ENCODE measurements around the gene BBS9. TPM values are rescaled to one million over a fixed set of nuclear protein-coding genes. Genes with fewer than 3 reads are reported as not detected.

BBS9 gene
- total RNA-seq, 2 experiments from 2014 or later, result 13.7 to 17.2 TPM

DNA sequence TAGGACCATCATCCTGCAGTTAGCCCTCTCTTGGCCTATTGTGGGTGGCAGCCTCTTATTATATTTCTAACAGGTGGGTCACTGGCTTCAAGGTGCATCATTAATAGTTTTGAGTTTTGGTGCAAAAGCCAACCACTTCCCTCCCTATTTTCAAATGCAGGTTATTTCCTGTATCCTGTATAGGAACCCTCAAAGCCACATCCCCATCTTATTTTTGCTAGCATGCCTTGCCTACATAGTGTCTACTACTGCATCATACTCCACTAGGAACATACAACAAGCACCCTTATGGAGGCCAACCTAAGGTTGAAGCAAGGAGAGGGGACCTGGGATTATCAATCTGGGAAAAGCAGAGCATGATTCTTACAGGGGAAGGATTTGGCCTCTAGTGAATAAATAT is 264.4 kb downstream of the BBS9 start:
- no peak for DNase-seq
- H3K27ac Mint-ChIP-seq, result peak overlapping the region; percentile 79
- no peaks in the 10 kb centered on the region for H3K27me3 Mint-ChIP-seq
- H3K4me3 Mint-ChIP-seq, result peak overlapping the region; percentile 42
- H3K36me3 Mint-ChIP-seq, result peaks cover 9% of the 10 kb centered on the region
- H3K9me3 Mint-ChIP-seq, result peaks cover 6% of the 10 kb centered on the region
- POLR2A ChIA-PET, result no interaction called here
- H3K4me1 Mint-ChIP-seq, result peaks cover 17% of the 10 kb centered on the region
- peak; percentile 91 for ATAC-seq (ENCODE audit: low read depth)

DNA sequence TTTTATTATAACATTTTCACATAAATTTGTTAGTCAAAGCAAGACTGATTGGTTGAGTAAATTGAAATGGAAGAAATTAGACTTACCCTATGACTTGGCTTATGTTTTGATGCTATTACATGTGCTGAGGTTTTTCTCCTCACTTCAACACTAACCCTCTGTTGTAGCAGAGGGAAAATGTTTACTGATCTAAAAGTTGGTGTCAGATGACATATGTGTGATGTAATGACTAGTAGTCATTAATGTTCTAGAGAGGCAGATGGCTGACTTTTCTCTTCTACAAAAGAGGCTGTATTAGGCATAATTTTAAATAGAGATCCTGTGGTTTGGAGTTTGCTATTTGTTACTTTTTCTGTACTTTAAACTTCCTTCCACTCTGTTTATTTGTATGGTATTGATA is 266.0 kb downstream of the BBS9 start:
- no peak for DNase-seq
- Mint-ChIP-seq H3K36me3 (peaks cover 9% of the 10 kb centered on the region), H3K4me3 (no peak overlapping the region), H3K27ac (no peak overlapping the region), H3K9me3 (peaks cover 6% of the 10 kb centered on the region), H3K4me1 (peaks cover 17% of the 10 kb centered on the region), H3K27me3 (no peaks in the 10 kb centered on the region)
- POLR2A ChIA-PET, result no interaction called here
- ATAC-seq (ENCODE audit: low read depth), result no peak

DNA sequence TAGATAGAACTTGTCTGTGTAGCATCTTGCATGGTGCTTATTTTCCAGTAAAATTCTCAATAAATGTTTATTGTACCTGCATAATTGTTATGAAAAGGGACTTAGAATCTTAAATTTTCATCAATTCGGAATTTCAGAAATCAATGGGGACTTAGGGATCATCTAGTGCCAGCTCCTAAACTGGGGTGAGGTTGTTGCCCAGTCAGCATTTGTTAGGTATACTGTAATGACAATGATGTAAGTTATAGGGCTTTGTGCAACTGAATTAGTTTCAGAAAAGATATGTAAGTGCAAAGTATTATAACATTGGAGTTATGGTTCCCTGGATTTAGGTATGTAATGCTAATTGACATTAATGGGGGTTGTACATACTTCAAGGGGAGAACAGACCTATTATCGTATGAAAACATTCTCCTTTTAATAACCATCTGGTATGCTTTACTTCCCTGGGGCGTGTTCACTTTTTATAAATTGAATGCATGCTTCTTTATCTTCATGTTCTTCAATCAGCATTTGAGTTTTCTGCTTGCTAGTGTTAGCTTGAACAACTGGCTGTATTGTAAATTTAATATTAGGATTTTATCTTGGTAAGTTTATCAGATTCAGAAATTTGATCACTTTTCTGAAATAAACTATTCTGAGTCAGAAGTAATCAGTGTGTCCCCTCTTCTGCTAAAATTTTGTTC is 270.3 kb downstream of the BBS9 start:
- Mint-ChIP-seq H3K9me3 (peaks cover 4% of the 10 kb centered on the region), H3K27ac (no peak overlapping the region), H3K4me3 (no peak overlapping the region), H3K36me3 (peaks cover 2% of the 10 kb centered on the region), H3K27me3 (no peaks in the 10 kb centered on the region), H3K4me1 (peaks cover 5% of the 10 kb centered on the region)
- POLR2A ChIA-PET, result no interaction called here
- no peak for DNase-seq
- no peak for ATAC-seq (ENCODE audit: low read depth)

- peaks cover 2% of the 10 kb centered on the region for H3K36me3 Mint-ChIP-seq
- POLR2A ChIA-PET, result no interaction called here
These were observed 270.8 kb downstream of the BBS9 start for GRCh38 chr7:33400214-33400538.

DNA sequence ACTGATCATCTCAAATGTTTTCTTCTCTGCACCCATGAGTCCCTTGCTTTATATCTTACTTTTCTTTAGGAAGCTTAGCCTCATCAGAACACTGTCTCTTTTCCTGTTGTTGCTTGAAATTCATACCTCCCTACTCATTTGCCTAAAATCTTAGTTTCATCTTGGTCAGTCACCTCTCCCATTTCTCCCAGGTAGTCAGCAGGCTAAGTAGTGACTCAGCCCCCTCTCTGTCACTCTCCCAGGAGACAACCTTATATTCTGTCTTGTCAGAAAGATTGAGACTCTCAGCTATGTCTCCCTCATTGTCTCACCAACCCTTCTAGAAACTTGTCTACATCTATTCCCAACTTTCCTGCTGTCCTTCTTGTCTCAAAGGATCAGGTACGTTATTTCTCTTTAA is 280.9 kb downstream of the BBS9 start:
- Mint-ChIP-seq H3K36me3 (peaks cover 2% of the 10 kb centered on the region), H3K9me3 (peaks cover 11% of the 10 kb centered on the region), H3K27me3 (no peaks in the 10 kb centered on the region), H3K4me3 (no peak overlapping the region), H3K4me1 (no peaks in the 10 kb centered on the region), H3K27ac (no peak overlapping the region)
- ATAC-seq (ENCODE audit: low read depth) (no peak), DNase-seq (no peak)
- POLR2A ChIA-PET, result no interaction called here

More at GRCh38 chr7:33400214-33400538, 270.8 kb downstream of the BBS9 start:
- DNase-seq (no peak), ATAC-seq (ENCODE audit: low read depth) (no peak)
- H3K4me1 Mint-ChIP-seq, result peaks cover 5% of the 10 kb centered on the region
- H3K9me3 Mint-ChIP-seq, result peaks cover 3% of the 10 kb centered on the region
- no peaks in the 10 kb centered on the region for H3K27me3 Mint-ChIP-seq
- no peak overlapping the region for H3K27ac Mint-ChIP-seq
- H3K4me3 Mint-ChIP-seq, result no peak overlapping the region

- POLR2A ChIA-PET, result no interaction called here
- DNase-seq (no peak), ATAC-seq (ENCODE audit: low read depth) (no peak)
- peaks cover 2% of the 10 kb centered on the region for H3K36me3 Mint-ChIP-seq
- no peak overlapping the region for H3K4me3 Mint-ChIP-seq
- H3K27ac Mint-ChIP-seq, result no peak overlapping the region
- H3K27me3 Mint-ChIP-seq, result no peaks in the 10 kb centered on the region
- no peaks in the 10 kb centered on the region for H3K4me1 Mint-ChIP-seq
- peaks cover 11% of the 10 kb centered on the region for H3K9me3 Mint-ChIP-seq
These were observed 281.7 kb downstream of the BBS9 start for GRCh38 chr7:33411020-33411419.

GRCh38 chr7:33412331-33412730 is 283.0 kb downstream of the BBS9 start:
- H3K36me3 Mint-ChIP-seq, result peaks cover 2% of the 10 kb centered on the region
- POLR2A ChIA-PET, result no interaction called here
- DNase-seq (no peak), ATAC-seq (ENCODE audit: low read depth) (no peak)
- no peaks in the 10 kb centered on the region for H3K27me3 Mint-ChIP-seq
- H3K4me3 Mint-ChIP-seq, result no peak overlapping the region
- H3K27ac Mint-ChIP-seq, result no peak overlapping the region
- H3K9me3 Mint-ChIP-seq, result peaks cover 8% of the 10 kb centered on the region
- no peaks in the 10 kb centered on the region for H3K4me1 Mint-ChIP-seq

DNA sequence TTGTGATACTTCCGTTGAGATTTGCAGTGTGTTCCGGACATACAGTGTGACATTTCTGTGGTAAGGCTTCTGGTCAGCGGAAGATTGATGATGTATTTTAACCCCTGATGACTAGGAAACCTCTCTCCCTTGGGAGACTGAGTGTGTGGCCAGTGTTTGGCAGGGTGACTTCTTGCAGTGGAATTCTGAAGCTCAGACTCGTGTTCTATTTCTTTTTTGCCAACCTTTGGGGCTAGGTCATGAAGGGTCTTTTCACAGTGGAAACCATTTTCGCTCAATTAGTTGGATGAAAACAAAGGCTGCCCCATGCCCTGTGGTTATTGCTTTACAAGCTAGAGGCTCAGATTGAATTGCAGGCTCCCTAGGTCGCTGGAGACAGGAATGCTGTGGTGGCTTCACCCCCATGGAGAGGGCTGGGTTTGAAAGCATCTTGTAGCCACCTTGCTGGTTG is 288.9 kb downstream of the BBS9 start:
- ATAC-seq (ENCODE audit: low read depth) (no peak), DNase-seq (no peak)
- H3K36me3 Mint-ChIP-seq, result peaks cover 2% of the 10 kb centered on the region
- POLR2A ChIA-PET, result no interaction called here
- H3K27me3 Mint-ChIP-seq, result no peaks in the 10 kb centered on the region
- H3K4me1 Mint-ChIP-seq, result no peaks in the 10 kb centered on the region
- no peak overlapping the region for H3K4me3 Mint-ChIP-seq
- H3K27ac Mint-ChIP-seq, result no peak overlapping the region
- H3K9me3 Mint-ChIP-seq, result no peaks in the 10 kb centered on the region

DNA sequence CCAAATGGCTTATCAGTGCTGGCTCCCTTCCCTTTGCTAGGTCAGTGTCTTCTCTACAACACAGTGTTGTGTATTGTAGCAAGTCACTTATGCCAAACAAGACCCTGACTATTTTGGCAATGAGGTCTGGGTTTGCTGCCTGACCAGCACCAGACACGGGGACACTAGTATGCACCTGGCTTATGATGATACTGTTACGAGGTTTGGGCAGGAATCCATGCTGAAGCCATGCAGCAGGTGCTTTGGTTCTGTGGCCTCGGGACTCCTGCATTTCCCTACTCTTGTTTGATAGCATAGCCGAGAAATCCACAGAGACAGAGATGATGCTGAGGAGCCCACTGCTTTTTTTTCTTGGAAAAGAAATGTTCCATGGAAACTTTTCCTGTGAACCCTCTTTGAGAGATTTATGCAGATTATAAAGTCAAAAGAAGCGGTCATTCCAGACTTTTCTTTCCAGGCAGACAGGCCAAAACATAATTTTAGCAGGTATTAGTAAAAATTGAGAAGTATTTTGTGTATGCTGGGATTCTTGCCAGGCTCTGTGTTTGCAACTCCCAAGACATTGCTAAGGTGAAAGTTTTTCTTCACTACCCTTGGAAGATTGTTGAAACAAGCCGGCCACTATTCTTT is 291.1 kb downstream of the BBS9 start:
- Mint-ChIP-seq H3K9me3 (no peaks in the 10 kb centered on the region), H3K27ac (no peak overlapping the region), H3K4me3 (no peak overlapping the region), H3K27me3 (no peaks in the 10 kb centered on the region), H3K4me1 (no peaks in the 10 kb centered on the region), H3K36me3 (no peaks in the 10 kb centered on the region)
- DNase-seq (no peak), ATAC-seq (ENCODE audit: low read depth) (no peak)
- POLR2A ChIA-PET, result no interaction called here

- Mint-ChIP-seq H3K4me3 (no peak overlapping the region), H3K27ac (no peak overlapping the region), H3K4me1 (no peaks in the 10 kb centered on the region), H3K9me3 (no peaks in the 10 kb centered on the region), H3K27me3 (no peaks in the 10 kb centered on the region), H3K36me3 (no peaks in the 10 kb centered on the region)
- no peak for ATAC-seq (ENCODE audit: low read depth)
- no peak for DNase-seq
- POLR2A ChIA-PET, result no interaction called here
These were observed 292.1 kb downstream of the BBS9 start for GRCh38 chr7:33421429-33421828.

DNA sequence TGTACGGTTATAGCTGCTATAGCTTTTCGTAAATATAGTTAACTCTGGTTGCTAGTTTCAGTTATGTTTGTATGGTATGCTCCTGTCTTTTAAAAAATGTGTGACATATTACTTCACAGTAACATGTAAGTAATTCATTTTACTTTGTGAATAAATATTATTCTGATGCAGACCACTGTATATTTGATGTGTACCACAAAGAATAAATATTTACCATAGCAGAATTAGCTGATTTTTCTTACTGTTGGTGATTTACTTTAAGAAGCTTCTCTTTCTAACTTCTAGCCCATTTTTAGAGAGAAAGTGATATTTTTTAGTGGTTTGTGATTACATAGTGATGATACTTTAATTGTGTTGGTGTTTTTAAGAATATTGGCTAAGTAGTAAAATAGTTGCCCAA is 292.8 kb downstream of the BBS9 start:
- Mint-ChIP-seq H3K27me3 (no peaks in the 10 kb centered on the region), H3K27ac (no peak overlapping the region), H3K36me3 (no peaks in the 10 kb centered on the region), H3K9me3 (no peaks in the 10 kb centered on the region), H3K4me1 (no peaks in the 10 kb centered on the region), H3K4me3 (no peak overlapping the region)
- POLR2A ChIA-PET, result no interaction called here
- ATAC-seq (ENCODE audit: low read depth) (no peak), DNase-seq (no peak)

DNA sequence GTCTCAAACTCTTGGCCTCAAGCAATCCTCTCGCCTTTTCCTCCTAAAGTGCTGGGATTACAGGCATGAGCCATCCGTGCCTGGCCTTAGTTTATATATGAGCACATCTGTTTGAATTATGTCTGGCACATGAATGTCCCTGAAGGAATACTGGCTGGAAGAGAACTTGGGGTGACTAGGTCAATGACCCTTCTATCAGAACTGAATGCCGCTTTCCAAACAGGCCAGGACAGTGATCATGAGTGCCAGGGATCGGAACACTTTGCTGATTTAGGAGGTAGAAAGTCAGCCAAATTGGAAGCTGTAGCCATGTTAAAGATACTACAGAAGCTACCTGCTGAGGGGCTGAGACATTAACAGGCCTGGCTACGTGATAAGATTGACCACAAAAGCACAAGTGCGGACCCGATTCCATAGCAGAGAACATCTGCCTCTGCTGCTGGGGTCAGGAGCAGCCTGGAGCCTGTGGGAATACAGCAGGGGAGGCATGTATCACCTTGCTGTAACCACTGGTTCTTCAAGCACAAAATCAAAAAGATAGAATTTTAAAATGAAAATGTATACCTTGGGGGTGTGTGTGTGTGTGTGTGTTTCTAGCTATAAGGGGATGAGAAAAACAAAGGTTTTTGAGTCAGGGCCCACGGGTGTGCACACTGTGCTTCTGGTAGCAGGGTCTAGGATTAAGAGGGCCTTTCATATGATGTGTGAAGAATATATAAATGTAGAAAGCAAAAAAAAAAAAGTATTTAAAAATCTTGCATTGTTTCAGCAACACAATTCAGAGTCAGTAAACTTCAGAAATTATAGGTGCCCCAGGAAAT is 293.7 kb downstream of the BBS9 start:
- no peak for DNase-seq
- no peak for ATAC-seq (ENCODE audit: low read depth)
- POLR2A ChIA-PET, result no interaction called here

DNA sequence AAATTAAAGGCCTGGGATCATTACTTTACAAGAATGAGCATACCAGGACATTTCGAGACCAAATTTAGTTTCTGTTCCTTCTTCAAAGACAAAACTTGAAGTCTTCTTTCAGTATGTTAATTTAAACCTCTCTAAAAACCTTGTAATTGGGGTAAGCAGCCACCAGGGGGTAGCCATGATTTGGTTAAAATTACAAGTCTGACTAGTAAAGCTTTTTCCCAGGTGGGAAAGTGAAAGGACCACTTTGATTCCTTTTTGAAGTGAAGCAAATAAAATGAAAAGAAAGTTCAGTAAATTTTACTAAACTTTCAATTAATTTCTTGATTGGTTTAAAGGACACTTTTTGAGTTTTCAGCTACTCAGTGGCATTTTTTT is 294.3 kb downstream of the BBS9 start:
- H3K9me3 Mint-ChIP-seq, result no peaks in the 10 kb centered on the region
- ATAC-seq (ENCODE audit: low read depth) (no peak), DNase-seq (no peak)
- no peaks in the 10 kb centered on the region for H3K36me3 Mint-ChIP-seq
- H3K27me3 Mint-ChIP-seq, result no peaks in the 10 kb centered on the region
- POLR2A ChIA-PET, result no interaction called here
- no peak overlapping the region for H3K27ac Mint-ChIP-seq
- no peaks in the 10 kb centered on the region for H3K4me1 Mint-ChIP-seq
- H3K4me3 Mint-ChIP-seq, result no peak overlapping the region

More for the DNA sequence above, 293.7 kb downstream of the BBS9 start:
- no peaks in the 10 kb centered on the region for H3K9me3 Mint-ChIP-seq
- no peak overlapping the region for H3K27ac Mint-ChIP-seq
- no peaks in the 10 kb centered on the region for H3K4me1 Mint-ChIP-seq
- no peaks in the 10 kb centered on the region for H3K27me3 Mint-ChIP-seq
- H3K4me3 Mint-ChIP-seq, result no peak overlapping the region
- no peaks in the 10 kb centered on the region for H3K36me3 Mint-ChIP-seq

GRCh38 chr7:33425395-33425794 is 296.0 kb downstream of the BBS9 start:
- Mint-ChIP-seq H3K9me3 (no peaks in the 10 kb centered on the region), H3K27ac (no peak overlapping the region), H3K4me1 (no peaks in the 10 kb centered on the region)

More at GRCh38 chr7:33425395-33425794, 296.0 kb downstream of the BBS9 start:
- DNase-seq (no peak), ATAC-seq (ENCODE audit: low read depth) (no peak)
- H3K4me3 Mint-ChIP-seq, result no peak overlapping the region
- POLR2A ChIA-PET, result no interaction called here
- H3K36me3 Mint-ChIP-seq, result no peaks in the 10 kb centered on the region
- H3K27me3 Mint-ChIP-seq, result no peaks in the 10 kb centered on the region
